WTC11 (cell line): Measurements from ENCODE around the gene SELL. TPM values are rescaled to one million over a fixed set of nuclear protein-coding genes. Genes with fewer than 3 reads are reported as not detected.

Experiments used
- ATAC-seq: fragments of 200-7000 bp; cut with Tn5 transposase; 2 replicates; pipeline ENCODE4 v1.10.0; 2021; ENCODE audit warnings: mild to moderate bottlenecking, moderate library complexity
- CTCF ChIA-PET: fragments of 300-600 bp; sonication (Branson Sonifier 250); formaldehyde crosslinking; loops from one replicate; lab custom pipeline; 2021; ENCODE audit warnings: antibody characterized with exemption; lab: Charles Lee
- POLR2A ChIA-PET: fragments of 350-600 bp; sonication (Branson Sonifier 250); formaldehyde crosslinking; loops from one replicate; lab custom pipeline; 2021; ENCODE audit warnings: antibody characterized with exemption; lab: Charles Lee
- DNase-seq: peaks from one replicate; pipeline ENCODE4 v3.0.0; 2021; ENCODE audit warnings: low spot score
- H3K27ac Mint-ChIP-seq: 2 replicates; pipeline ENCODE4 v1.8.0; 2021; ENCODE audit warnings: mixed read lengths
- H3K27me3 Mint-ChIP-seq: 2 replicates; pipeline ENCODE4 v1.8.0; 2021; ENCODE audit warnings: low read depth, mild to moderate bottlenecking, moderate library complexity, mixed read lengths
- H3K36me3 Mint-ChIP-seq: 2 replicates; pipeline ENCODE4 v1.8.0; 2021; ENCODE audit warnings: mixed read lengths
- H3K4me1 Mint-ChIP-seq: 2 replicates; pipeline ENCODE4 v1.8.0; 2022; ENCODE audit warnings: mixed read lengths
- H3K4me3 Mint-ChIP-seq: 2 replicates; pipeline ENCODE4 v1.8.0; 2021; ENCODE audit warnings: mild to moderate bottlenecking, moderate library complexity, mixed read lengths
- H3K9me3 Mint-ChIP-seq: 2 replicates; pipeline ENCODE4 v1.8.0; 2021; ENCODE audit warnings: mixed read lengths
- AFF4 ChIP-seq: sonication (generic); formaldehyde crosslinking; IDR thresholded peaks from 2 replicates; pipeline ENCODE4 v1.8.1; 2023; ENCODE audit warnings: mild to moderate bottlenecking, missing genetic modification reagents, borderline replicate concordance
- ATF2 ChIP-seq: sonication (generic); formaldehyde crosslinking; IDR thresholded peaks from 2 replicates; pipeline ENCODE4 v1.8.1; 2022; ENCODE audit warnings: low read depth, missing genetic modification reagents, borderline replicate concordance
- ESRRA ChIP-seq: sonication (generic); formaldehyde crosslinking; IDR thresholded peaks from 2 replicates; pipeline ENCODE4 v1.8.1; 2022; ENCODE audit warnings: mild to moderate bottlenecking, missing genetic modification reagents, borderline replicate concordance
- JAZF1 ChIP-seq: fragments of 250-450 bp; sonication (Bioruptor Pico); IDR thresholded peaks from 2 replicates; pipeline ENCODE4 v1.9.0; 2021; ENCODE audit warnings: moderate library complexity, mild to moderate bottlenecking, inconsistent platforms
- MYBL2 ChIP-seq: sonication (generic); formaldehyde crosslinking; IDR thresholded peaks from 2 replicates; pipeline ENCODE4 v1.8.1; 2023; ENCODE audit warnings: mild to moderate bottlenecking, moderate library complexity, missing genetic modification reagents
- NFATC4 ChIP-seq: fragments of 250-450 bp; sonication (Bioruptor Pico); IDR thresholded peaks from 2 replicates; pipeline ENCODE4 v1.9.0; 2021; ENCODE audit warnings: mild to moderate bottlenecking
- NFYB ChIP-seq: sonication (generic); formaldehyde crosslinking; conservative IDR thresholded peaks from 2 replicates; pipeline ENCODE4 v1.8.0; 2022; ENCODE audit warnings: low read depth, missing genetic modification reagents
- NR1H2 ChIP-seq: sonication (generic); formaldehyde crosslinking; IDR thresholded peaks from 2 replicates; pipeline ENCODE4 v1.9.0; 2021; ENCODE audit warnings: mild to moderate bottlenecking, moderate library complexity, missing genetic modification reagents
- NR2C2 ChIP-seq: sonication (generic); formaldehyde crosslinking; IDR thresholded peaks from 2 replicates; pipeline ENCODE4 v1.8.0; 2022; ENCODE audit warnings: mild to moderate bottlenecking, missing genetic modification reagents
- OVOL2 ChIP-seq: fragments of 250-450 bp; sonication (Bioruptor Pico); IDR thresholded peaks from 2 replicates; pipeline ENCODE4 v1.9.0; 2021; ENCODE audit warnings: mild to moderate bottlenecking, borderline replicate concordance
- PREB ChIP-seq: sonication (generic); formaldehyde crosslinking; IDR thresholded peaks from 2 replicates; pipeline ENCODE4 v1.8.1; 2022; ENCODE audit warnings: mild to moderate bottlenecking, missing genetic modification reagents, moderate library complexity, borderline replicate concordance
- SMAD4 ChIP-seq: sonication (generic); formaldehyde crosslinking; IDR thresholded peaks from 2 replicates; pipeline ENCODE4 v1.8.0; 2022; ENCODE audit warnings: mild to moderate bottlenecking, missing genetic modification reagents
- TEAD1 ChIP-seq: sonication (generic); formaldehyde crosslinking; IDR thresholded peaks from 2 replicates; pipeline ENCODE4 v1.8.0; 2022; ENCODE audit warnings: mild to moderate bottlenecking, missing genetic modification reagents
- TP53 ChIP-seq: sonication (generic); formaldehyde crosslinking; IDR thresholded peaks from 2 replicates; pipeline ENCODE4 v1.8.1; 2023; ENCODE audit warnings: mild to moderate bottlenecking, missing genetic modification reagents
- USF2 ChIP-seq: sonication (generic); formaldehyde crosslinking; IDR thresholded peaks from 2 replicates; pipeline ENCODE4 v1.8.1; 2023; ENCODE audit warnings: mild to moderate bottlenecking, missing genetic modification reagents, moderate library complexity
- ZBTB21 ChIP-seq: sonication (generic); formaldehyde crosslinking; IDR thresholded peaks from 2 replicates; pipeline ENCODE4 v1.8.1; 2023; ENCODE audit warnings: mild to moderate bottlenecking, missing genetic modification reagents, borderline replicate concordance
- ZNF263 ChIP-seq: sonication (generic); formaldehyde crosslinking; IDR thresholded peaks from 2 replicates; pipeline ENCODE4 v1.8.1; 2022; ENCODE audit warnings: low read depth, mild to moderate bottlenecking, moderate library complexity, missing genetic modification reagents
- ZNF532 ChIP-seq: fragments of 250-450 bp; sonication (Bioruptor Pico); IDR thresholded peaks from 2 replicates; pipeline ENCODE4 v1.9.0; 2021; ENCODE audit warnings: mild to moderate bottlenecking, borderline replicate concordance
- total RNA-seq: library from RNA; stranded (reverse); gene quantifications from 3 replicates; pipeline ENCODE4 v1.2.3, GENCODE V29; 2021
- TF ChIP-seq, protein P1 (sequence below): fragments of 200-600 bp; IDR thresholded peaks from 2 replicates; pipeline ENCODE4 v1.8.0; 2022; ENCODE audit warnings: antibody characterized with exemption
- TF ChIP-seq, protein P2 (sequence below): sonication (generic); formaldehyde crosslinking; IDR thresholded peaks from 2 replicates; pipeline ENCODE4 v1.8.1; 2023; ENCODE audit warnings: mild to moderate bottlenecking, missing genetic modification reagents, moderate library complexity

The SELL gene
- total RNA-seq, 1 experiment from 2014 or later = 0.26 TPM

- TF ChIP-seq, protein P1, sequence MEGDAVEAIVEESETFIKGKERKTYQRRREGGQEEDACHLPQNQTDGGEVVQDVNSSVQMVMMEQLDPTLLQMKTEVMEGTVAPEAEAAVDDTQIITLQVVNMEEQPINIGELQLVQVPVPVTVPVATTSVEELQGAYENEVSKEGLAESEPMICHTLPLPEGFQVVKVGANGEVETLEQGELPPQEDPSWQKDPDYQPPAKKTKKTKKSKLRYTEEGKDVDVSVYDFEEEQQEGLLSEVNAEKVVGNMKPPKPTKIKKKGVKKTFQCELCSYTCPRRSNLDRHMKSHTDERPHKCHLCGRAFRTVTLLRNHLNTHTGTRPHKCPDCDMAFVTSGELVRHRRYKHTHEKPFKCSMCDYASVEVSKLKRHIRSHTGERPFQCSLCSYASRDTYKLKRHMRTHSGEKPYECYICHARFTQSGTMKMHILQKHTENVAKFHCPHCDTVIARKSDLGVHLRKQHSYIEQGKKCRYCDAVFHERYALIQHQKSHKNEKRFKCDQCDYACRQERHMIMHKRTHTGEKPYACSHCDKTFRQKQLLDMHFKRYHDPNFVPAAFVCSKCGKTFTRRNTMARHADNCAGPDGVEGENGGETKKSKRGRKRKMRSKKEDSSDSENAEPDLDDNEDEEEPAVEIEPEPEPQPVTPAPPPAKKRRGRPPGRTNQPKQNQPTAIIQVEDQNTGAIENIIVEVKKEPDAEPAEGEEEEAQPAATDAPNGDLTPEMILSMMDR = no peak
- no peak for TF ChIP-seq NFYB (CRISPR knock-in tag)
- TF ChIP-seq AFF4 (CRISPR knock-in tag) = no peak
- no peak for TF ChIP-seq NR1H2 (CRISPR knock-in tag)
- TF ChIP-seq USF2 = no peak
Observed at GRCh38 chr1:169726851-169727250, 15.4 kb upstream of the SELL start (continued).

DNA sequence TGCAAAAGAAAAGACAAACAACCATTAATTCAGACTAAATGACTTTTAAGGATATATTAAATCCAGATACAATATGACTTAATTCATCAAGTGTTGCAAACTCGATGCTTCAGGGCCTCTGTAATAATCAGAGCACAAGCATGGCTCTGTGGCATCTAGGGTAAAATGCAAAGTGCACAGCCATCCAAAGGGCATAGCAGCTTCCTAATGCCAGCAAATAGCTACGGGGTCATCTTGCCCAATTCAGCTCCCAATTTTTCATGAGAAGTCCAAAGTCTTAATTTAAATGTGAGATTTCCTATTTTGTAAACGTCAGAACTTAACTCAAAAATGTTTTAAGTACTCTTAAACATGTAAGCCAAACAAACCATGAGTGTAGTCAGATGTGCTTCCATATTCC is 14.5 kb upstream of the SELL start:
- ATAC-seq (no peak), DNase-seq (no peak)
- H3K36me3 Mint-ChIP-seq = no peaks in the 10 kb centered on the region
- ChIA-PET CTCF (no interaction called here), POLR2A (interaction anchor here (0.7 kb wide), 1 partner anchor 10 kb away, joined by 5 read pairs; no protein-coding TSS in a partner anchor)
- H3K4me3 Mint-ChIP-seq = no peak overlapping the region
- H3K27me3 Mint-ChIP-seq = no peaks in the 10 kb centered on the region
- H3K4me1 Mint-ChIP-seq = no peaks in the 10 kb centered on the region
- no peaks in the 10 kb centered on the region for H3K9me3 Mint-ChIP-seq
- H3K27ac Mint-ChIP-seq = no peak overlapping the region
- TF ChIP-seq SMAD4 = no peak
- no peak for TF ChIP-seq NFYB (CRISPR knock-in tag)
- TF ChIP-seq OVOL2 (CRISPR knock-in tag) = no peak
- TF ChIP-seq, protein P1 = no peak
- TF ChIP-seq NFATC4 (CRISPR knock-in tag) = no peak
- no peak for TF ChIP-seq TEAD1
- no peak for TF ChIP-seq ESRRA (CRISPR knock-in tag)
- no peak for TF ChIP-seq TP53
- TF ChIP-seq PREB (CRISPR knock-in tag) = no peak
- TF ChIP-seq, protein P2, sequence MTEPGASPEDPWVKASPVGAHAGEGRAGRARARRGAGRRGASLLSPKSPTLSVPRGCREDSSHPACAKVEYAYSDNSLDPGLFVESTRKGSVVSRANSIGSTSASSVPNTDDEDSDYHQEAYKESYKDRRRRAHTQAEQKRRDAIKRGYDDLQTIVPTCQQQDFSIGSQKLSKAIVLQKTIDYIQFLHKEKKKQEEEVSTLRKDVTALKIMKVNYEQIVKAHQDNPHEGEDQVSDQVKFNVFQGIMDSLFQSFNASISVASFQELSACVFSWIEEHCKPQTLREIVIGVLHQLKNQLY = no peak
- TF ChIP-seq ZBTB21 (CRISPR knock-in tag) = no peak
- no peak for TF ChIP-seq MYBL2 (CRISPR knock-in tag)
- no peak for TF ChIP-seq NR2C2 (CRISPR knock-in tag)
- no peak for TF ChIP-seq ZNF532
- no peak for TF ChIP-seq JAZF1
- TF ChIP-seq ATF2 (CRISPR knock-in tag) = no peak
- TF ChIP-seq ZNF263 (CRISPR knock-in tag) = no peak
